Gastroesophageal sphincter (tissue), 4 donors: Measurements from ENCODE around the gene ATRX. TPM values are rescaled to one million over a fixed set of nuclear protein-coding genes. Genes with fewer than 3 reads are reported as not detected.
"Not testable (repeated sequence)": the region's sequence is repeated elsewhere in the genome, so short reads cannot be mapped to it uniquely, and the experiment has no call there.

Experiments used
- ATAC-seq: fragments of 150-250 bp; one replicate; pipeline ENCODE4 v1.9.1; 2016; ENCODE audit warnings: mild to moderate bottlenecking, moderate library complexity
- H3K27ac ChIP-seq, 4 donors: fragments of 200-600 bp; sonication (generic) in 3 of 4; 1 replicate in 3 of 4; 2 replicates in 1 of 4; pipeline ENCODE4 v1.5.1; 2016 to 2019
- H3K27me3 ChIP-seq: fragments of 200-600 bp; sonication (generic); one replicate; pipeline ENCODE4 v1.5.1; 2019
- H3K36me3 ChIP-seq, 2 donors: fragments of 200-600 bp; sonication (generic); one replicate each; pipeline ENCODE4 v1.5.1; 2019; ENCODE audit warnings: control low read depth in 1 of 2
- H3K4me1 ChIP-seq, 3 donors: fragments of 200-600 bp; sonication (generic); 1 replicate in 2 of 3; 2 replicates in 1 of 3; pipeline ENCODE4 v1.5.1; 2016 to 2019; ENCODE audit warnings: control low read depth in 2 of 3
- H3K4me3 ChIP-seq, 2 donors: fragments of 200-600 bp; sonication (generic); one replicate each; pipeline ENCODE4 v1.5.1; 2019; ENCODE audit warnings: mild to moderate bottlenecking in 1 of 2, moderate library complexity in 1 of 2
- H3K9me3 ChIP-seq, 3 donors: fragments of 200-600 bp; sonication (generic); one replicate each; pipeline ENCODE4 v1.5.1; 2017 to 2019; ENCODE audit warnings: control low read depth in 2 of 3
- EP300 ChIP-seq: sonication (generic); formaldehyde crosslinking; IDR thresholded peaks from one replicate; pipeline ENCODE4 v1.6.1; 2017; ENCODE audit warnings: antibody characterized with exemption, mild to moderate bottlenecking
- POLR2A ChIP-seq, 2 donors: fragments of 450-650 bp; IDR thresholded peaks; one replicate each; pipeline ENCODE4 v1.6.1; 2017; ENCODE audit warnings: antibody characterized with exemption in 2 of 2, mild to moderate bottlenecking in 2 of 2, moderate library complexity in 1 of 2
- POLR2AphosphoS5 ChIP-seq: sonication (generic); formaldehyde crosslinking; IDR thresholded peaks from one replicate; pipeline ENCODE4 v1.6.1; 2017; ENCODE audit warnings: antibody characterized with exemption
- WGBS, 2 donors: methylation state at CpG; one replicate each; pipeline ENCODE4 v1.1.5; 2018; ENCODE audit warnings: low coverage in 1 of 2; 5-methylcytosine and 5-hydroxymethylcytosine counted together
- total RNA-seq, 4 donors: library from RNA; depleted of rRNA; stranded (reverse); fragments of >200 nt; gene quantifications; one replicate each; pipeline ENCODE4 v1.1.0, GENCODE V29; 2016
- TF ChIP-seq, protein P1 (sequence below), 4 experiments: fragments of 200-600 bp in 2 of 4; fragments of 450-650 bp in 2 of 4; sonication (generic) in 1 of 4; IDR thresholded peaks; one replicate each; pipeline ENCODE4 v1.5.1; 2017 to 2019; ENCODE audit warnings: antibody characterized with exemption in 4 of 4, mild to moderate bottlenecking in 2 of 4, moderate library complexity in 2 of 4

Gene ATRX
- total RNA-seq, 4 donors from 2014 or later = 93.4 to 140 (median 117) TPM

- H3K4me3 ChIP-seq = no peak overlapping the region
- no peaks in the 10 kb centered on the region for H3K9me3 ChIP-seq
- H3K27ac ChIP-seq = no peak overlapping the region
- no peaks in the 10 kb centered on the region for H3K4me1 ChIP-seq
- ATAC-seq = no peak
- H3K27me3 ChIP-seq = no peaks in the 10 kb centered on the region
- TF ChIP-seq POLR2AphosphoS5 = no peak
- no peak for TF ChIP-seq EP300
- TF ChIP-seq, protein P1, sequence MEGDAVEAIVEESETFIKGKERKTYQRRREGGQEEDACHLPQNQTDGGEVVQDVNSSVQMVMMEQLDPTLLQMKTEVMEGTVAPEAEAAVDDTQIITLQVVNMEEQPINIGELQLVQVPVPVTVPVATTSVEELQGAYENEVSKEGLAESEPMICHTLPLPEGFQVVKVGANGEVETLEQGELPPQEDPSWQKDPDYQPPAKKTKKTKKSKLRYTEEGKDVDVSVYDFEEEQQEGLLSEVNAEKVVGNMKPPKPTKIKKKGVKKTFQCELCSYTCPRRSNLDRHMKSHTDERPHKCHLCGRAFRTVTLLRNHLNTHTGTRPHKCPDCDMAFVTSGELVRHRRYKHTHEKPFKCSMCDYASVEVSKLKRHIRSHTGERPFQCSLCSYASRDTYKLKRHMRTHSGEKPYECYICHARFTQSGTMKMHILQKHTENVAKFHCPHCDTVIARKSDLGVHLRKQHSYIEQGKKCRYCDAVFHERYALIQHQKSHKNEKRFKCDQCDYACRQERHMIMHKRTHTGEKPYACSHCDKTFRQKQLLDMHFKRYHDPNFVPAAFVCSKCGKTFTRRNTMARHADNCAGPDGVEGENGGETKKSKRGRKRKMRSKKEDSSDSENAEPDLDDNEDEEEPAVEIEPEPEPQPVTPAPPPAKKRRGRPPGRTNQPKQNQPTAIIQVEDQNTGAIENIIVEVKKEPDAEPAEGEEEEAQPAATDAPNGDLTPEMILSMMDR (IDR thresholded peaks at IDR 0.05) = no peak
- TF ChIP-seq POLR2A (IDR thresholded peaks at IDR 0.05) = no peak
- no CpG with 5 or more reads among the region's 7 CpGs for WGBS, 2 donors
- no peaks in the 10 kb centered on the region for H3K36me3 ChIP-seq
Observed at GRCh38 chrX:77731821-77732419, 54.1 kb downstream of the ATRX start.

GRCh38 chrX:77726095-77726494 is 59.9 kb downstream of the ATRX start:
- not testable (repeated sequence) for H3K4me1 ChIP-seq, H3K4me3 ChIP-seq, H3K27ac ChIP-seq, ATAC-seq, H3K36me3 ChIP-seq, H3K27me3 ChIP-seq, H3K9me3 ChIP-seq
- WGBS, 2 donors = 100% methylated on average over 2 of the region's 3 CpGs; no CpG with 5 or more reads in 1 of the 2 donors

- no peak overlapping the region for H3K27ac ChIP-seq
- WGBS, 2 donors = 71% methylated on average over 4 of the region's 4 CpGs; no CpG with 5 or more reads in 1 of the 2 donors
- no peaks in the 10 kb centered on the region for H3K4me1 ChIP-seq
- H3K9me3 ChIP-seq = no peaks in the 10 kb centered on the region
- H3K4me3 ChIP-seq = no peak overlapping the region
- H3K36me3 ChIP-seq = no peaks in the 10 kb centered on the region
- no peak for ATAC-seq
- no peaks in the 10 kb centered on the region for H3K27me3 ChIP-seq
- TF ChIP-seq EP300 = no peak
- no peak for TF ChIP-seq POLR2AphosphoS5
- TF ChIP-seq, protein P1 (IDR thresholded peaks at IDR 0.05) = no peak
- no peak for TF ChIP-seq POLR2A (IDR thresholded peaks at IDR 0.05)
Observed at GRCh38 chrX:77723681-77724080, 62.3 kb downstream of the ATRX start.

DNA sequence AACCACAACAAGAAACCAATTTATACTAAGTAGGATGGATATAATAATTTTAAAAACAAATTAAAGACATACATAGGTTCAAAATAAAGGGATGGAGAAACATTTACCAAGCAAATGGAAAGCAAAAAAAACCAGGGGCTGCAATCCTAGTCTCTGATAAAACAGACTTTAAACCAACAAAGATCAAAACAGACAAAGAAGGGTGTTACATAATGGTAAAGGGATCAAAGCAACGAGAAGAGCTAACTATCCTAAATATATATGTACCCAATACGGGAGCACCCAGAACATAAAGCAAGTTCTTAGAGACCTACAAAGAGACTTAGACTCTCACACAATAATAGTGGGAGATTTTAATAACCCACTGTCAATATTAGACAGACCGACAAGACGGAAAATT is 66.6 kb downstream of the ATRX start:
- TF ChIP-seq, protein P1 (IDR thresholded peaks at IDR 0.05) = no peak
- TF ChIP-seq EP300 (no peak), POLR2AphosphoS5 (no peak), POLR2A (IDR thresholded peaks at IDR 0.05) (no peak)
- WGBS, 2 donors = 71 to 100% methylated on average over 2 to 4 of the region's 4 CpGs
- no peak overlapping the region for H3K27ac ChIP-seq
- H3K27me3 ChIP-seq = no peaks in the 10 kb centered on the region
- H3K4me1 ChIP-seq = no peaks in the 10 kb centered on the region
- peaks cover 0 to 9% of the 10 kb centered on the region in 2 donors for H3K36me3 ChIP-seq
- no peak overlapping the region for H3K4me3 ChIP-seq
- no peak for ATAC-seq
- H3K9me3 ChIP-seq = no peaks in the 10 kb centered on the region

DNA sequence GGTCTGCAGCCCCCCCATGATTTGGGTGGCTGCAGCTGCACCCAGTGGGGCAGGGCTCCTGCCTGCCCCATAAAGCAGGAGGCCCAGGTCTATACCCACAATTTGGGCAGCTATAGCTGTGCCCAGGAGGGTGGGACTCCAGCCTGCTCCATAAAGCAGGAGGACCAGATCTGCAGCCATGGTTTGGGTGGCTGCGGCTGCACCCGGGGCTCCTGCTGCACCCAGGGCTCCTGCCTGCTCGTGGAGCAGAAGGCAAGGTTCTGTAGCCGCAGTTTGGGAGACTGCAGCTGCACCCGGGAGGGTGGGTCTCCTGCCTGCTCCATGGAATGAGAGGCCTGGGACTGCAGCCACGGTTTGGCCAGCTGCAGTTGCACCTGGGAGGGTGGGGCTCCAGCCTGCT is 81.1 kb downstream of the ATRX start:
- TF ChIP-seq EP300 (no peak), POLR2A (IDR thresholded peaks at IDR 0.05) (no peak), POLR2AphosphoS5 (no peak)
- TF ChIP-seq, protein P1 (IDR thresholded peaks at IDR 0.05) = no peak
- Histone ChIP-seq H3K4me3 (no peak overlapping the region), H3K9me3 (no peaks in the 10 kb centered on the region), H3K4me1 (no peaks in the 10 kb centered on the region), H3K27me3 (no peaks in the 10 kb centered on the region), H3K36me3 (no peaks in the 10 kb centered on the region), H3K27ac (no peak overlapping the region)
- ATAC-seq = no peak
- WGBS, 2 donors = no CpG with 5 or more reads among the region's 6 CpGs
